22Rv1 (cell line): ENCODE results near the gene DNAJC25.

ENCODE experiments used
- ZFX ChIP-seq: fragments of 450-650 bp; IDR thresholded peaks from 2 replicates; pipeline ENCODE4 v1.6.1; 2017; ENCODE audit warnings: antibody characterized with exemption, borderline replicate concordance
- TF ChIP-seq, protein P1 (sequence below): fragments of 450-650 bp; IDR thresholded peaks from 2 replicates; pipeline ENCODE4 v1.5.1; 2017; ENCODE audit warnings: mild to moderate bottlenecking

DNA sequence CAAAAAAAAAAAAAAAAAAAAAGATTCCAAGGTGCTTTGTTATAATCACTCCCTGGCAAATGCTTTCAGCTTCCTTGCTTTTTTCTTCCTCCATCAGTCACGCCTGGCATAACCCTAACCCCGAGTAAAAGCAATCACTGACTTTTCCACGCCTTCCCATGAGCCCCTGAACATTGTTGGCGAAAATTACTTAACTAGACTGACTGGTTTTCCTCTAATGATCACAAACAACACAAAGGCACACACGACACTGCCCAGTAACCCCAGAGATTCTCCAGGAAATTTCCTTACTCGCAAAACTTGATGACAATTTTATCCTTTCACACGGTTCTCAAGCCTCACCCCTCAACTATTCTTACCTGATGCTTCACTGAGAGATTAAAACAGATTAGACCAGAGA lies 20.3 kb upstream of the DNAJC25 start:
- TF ChIP-seq, protein P1, sequence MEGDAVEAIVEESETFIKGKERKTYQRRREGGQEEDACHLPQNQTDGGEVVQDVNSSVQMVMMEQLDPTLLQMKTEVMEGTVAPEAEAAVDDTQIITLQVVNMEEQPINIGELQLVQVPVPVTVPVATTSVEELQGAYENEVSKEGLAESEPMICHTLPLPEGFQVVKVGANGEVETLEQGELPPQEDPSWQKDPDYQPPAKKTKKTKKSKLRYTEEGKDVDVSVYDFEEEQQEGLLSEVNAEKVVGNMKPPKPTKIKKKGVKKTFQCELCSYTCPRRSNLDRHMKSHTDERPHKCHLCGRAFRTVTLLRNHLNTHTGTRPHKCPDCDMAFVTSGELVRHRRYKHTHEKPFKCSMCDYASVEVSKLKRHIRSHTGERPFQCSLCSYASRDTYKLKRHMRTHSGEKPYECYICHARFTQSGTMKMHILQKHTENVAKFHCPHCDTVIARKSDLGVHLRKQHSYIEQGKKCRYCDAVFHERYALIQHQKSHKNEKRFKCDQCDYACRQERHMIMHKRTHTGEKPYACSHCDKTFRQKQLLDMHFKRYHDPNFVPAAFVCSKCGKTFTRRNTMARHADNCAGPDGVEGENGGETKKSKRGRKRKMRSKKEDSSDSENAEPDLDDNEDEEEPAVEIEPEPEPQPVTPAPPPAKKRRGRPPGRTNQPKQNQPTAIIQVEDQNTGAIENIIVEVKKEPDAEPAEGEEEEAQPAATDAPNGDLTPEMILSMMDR: no peak
- no peak for TF ChIP-seq ZFX
